ENCODE measurements around the gene SSTR1. TPM values are rescaled to one million over a fixed set of nuclear protein-coding genes. Genes with fewer than 3 reads are reported as not detected.

The SSTR1 gene
- total RNA-seq, 2 experiments from 2014 or later, result not detected

DNA sequence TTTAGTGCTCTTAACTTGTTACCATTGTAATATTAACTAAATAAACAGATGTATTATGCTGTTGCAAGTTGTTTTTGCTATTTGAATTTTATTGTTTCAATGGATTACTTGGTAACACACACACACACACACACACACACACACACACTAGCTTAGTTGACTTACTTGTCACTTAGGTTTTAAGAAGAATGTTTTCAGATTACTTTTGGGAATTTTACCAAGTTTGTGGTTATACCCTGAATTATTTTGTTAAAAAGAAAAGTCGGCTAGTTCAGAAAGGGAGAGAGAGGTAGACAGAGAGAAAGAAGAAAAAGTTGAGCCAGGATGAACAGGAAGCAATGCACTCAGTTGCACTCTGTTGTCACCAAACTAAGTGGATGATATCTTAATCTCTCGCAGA is 5.3 kb downstream of the SSTR1 start:
- Mint-ChIP-seq H3K27me3 (peaks cover 45% of the 10 kb centered on the region), H3K4me1 (ENCODE audit: low read depth) (peaks cover 23% of the 10 kb centered on the region), H3K9me3 (no peaks in the 10 kb centered on the region), H3K36me3 (ENCODE audit: low read depth) (no peaks in the 10 kb centered on the region), H3K27ac (no peak overlapping the region), H3K4me3 (no peak overlapping the region)
- intact Hi-C loops (cut with micrococcal nuclease), result no loop called here
- CTCF ChIA-PET, result no interaction called here
- POLR2A ChIA-PET, result no interaction called here
- ATAC-seq, result no peak
- no peak for DNase-seq
- TF ChIP-seq, protein P1, sequence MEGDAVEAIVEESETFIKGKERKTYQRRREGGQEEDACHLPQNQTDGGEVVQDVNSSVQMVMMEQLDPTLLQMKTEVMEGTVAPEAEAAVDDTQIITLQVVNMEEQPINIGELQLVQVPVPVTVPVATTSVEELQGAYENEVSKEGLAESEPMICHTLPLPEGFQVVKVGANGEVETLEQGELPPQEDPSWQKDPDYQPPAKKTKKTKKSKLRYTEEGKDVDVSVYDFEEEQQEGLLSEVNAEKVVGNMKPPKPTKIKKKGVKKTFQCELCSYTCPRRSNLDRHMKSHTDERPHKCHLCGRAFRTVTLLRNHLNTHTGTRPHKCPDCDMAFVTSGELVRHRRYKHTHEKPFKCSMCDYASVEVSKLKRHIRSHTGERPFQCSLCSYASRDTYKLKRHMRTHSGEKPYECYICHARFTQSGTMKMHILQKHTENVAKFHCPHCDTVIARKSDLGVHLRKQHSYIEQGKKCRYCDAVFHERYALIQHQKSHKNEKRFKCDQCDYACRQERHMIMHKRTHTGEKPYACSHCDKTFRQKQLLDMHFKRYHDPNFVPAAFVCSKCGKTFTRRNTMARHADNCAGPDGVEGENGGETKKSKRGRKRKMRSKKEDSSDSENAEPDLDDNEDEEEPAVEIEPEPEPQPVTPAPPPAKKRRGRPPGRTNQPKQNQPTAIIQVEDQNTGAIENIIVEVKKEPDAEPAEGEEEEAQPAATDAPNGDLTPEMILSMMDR (IDR thresholded peaks at IDR 0.05), result no peak

DNA sequence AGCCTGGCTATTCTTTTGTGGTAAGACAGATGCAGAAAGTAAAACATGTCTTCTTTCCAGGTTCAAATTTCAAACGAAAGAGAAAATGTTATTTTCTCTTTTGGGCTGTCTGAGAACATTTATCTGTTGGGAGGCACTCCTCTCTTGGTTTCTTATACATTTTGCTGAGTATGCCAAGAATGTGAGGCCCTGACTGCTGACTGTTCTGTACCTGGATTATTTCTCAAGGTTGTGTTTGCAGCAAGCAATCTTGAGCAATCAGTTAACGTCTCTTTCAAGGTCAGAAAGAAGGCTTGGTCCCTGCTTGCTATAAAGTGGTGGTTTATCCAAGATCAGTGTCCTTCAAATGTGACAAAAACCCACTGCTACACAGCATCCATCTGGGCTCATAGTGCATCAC is 9.8 kb downstream of the SSTR1 start:
- peaks cover 15% of the 10 kb centered on the region for H3K27me3 Mint-ChIP-seq
- ChIA-PET CTCF (no interaction called here), POLR2A (no interaction called here)
- no peaks in the 10 kb centered on the region for H3K36me3 Mint-ChIP-seq (ENCODE audit: low read depth)
- no peak for DNase-seq
- no peak overlapping the region for H3K27ac Mint-ChIP-seq
- no peaks in the 10 kb centered on the region for H3K9me3 Mint-ChIP-seq
- intact Hi-C loops (cut with micrococcal nuclease), result no loop called here
- TF ChIP-seq, protein P1 (IDR thresholded peaks at IDR 0.05), result no peak
- H3K4me3 Mint-ChIP-seq, result no peak overlapping the region
- no peaks in the 10 kb centered on the region for H3K4me1 Mint-ChIP-seq (ENCODE audit: low read depth)
- ATAC-seq, result no peak

DNA sequence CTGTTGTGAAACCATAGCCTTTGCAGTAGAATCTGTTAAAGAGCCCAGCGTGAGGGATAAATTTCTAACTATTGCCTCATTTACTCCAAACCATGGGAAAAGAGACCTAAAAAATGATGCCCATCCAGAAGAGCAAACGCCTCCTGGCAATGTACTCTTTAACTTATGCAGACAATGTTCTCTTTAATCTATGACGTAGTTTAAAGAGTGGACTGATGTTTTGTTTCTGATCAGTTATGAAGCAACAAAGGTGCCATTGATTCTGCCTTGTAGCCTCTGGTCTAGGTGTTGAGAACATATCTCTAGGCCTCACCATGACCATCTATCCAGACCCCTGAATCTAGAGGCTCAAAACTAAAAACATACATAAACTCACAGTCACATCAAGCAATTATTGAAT is 13.4 kb downstream of the SSTR1 start:
- H3K4me3 Mint-ChIP-seq, result no peak overlapping the region
- no peaks in the 10 kb centered on the region for H3K4me1 Mint-ChIP-seq (ENCODE audit: low read depth)
- TF ChIP-seq, protein P1 (IDR thresholded peaks at IDR 0.05), result no peak
- no peaks in the 10 kb centered on the region for H3K9me3 Mint-ChIP-seq
- H3K27me3 Mint-ChIP-seq, result peaks cover 7% of the 10 kb centered on the region
- no peaks in the 10 kb centered on the region for H3K36me3 Mint-ChIP-seq (ENCODE audit: low read depth)
- DNase-seq, result no peak
- CTCF ChIA-PET, result interaction anchor here (1.2 kb wide), 1 partner anchor 235 kb away, joined by 3 read pairs; no protein-coding TSS in a partner anchor
- intact Hi-C loops (cut with micrococcal nuclease), result no loop called here
- no peak overlapping the region for H3K27ac Mint-ChIP-seq
- POLR2A ChIA-PET, result no interaction called here
- no peak for ATAC-seq

- ATAC-seq, result no peak
- POLR2A ChIA-PET, result no interaction called here
- H3K4me3 Mint-ChIP-seq, result no peak overlapping the region
Observed at GRCh38 chr14:38224338-38224737, 16.6 kb downstream of the SSTR1 start.

DNA sequence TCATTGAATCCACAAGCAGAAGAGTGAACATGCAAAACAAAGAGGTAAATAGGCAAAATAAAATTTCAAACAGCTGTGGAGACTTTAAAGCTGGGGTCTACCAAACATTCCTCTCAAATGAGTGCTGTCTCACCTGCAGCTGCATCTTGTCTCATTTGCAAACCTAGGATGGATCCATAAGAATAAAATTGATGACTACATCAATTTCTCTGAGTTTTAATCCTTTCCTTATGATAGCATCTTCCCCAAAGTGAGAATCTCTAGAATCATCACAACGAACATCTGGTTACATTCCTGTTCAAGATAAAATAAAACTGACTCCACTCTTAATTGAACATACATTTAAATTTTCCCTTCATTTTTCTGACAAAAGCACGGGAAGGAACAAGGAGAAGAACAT is 18.2 kb downstream of the SSTR1 start:
- POLR2A ChIA-PET, result no interaction called here
- H3K27ac Mint-ChIP-seq, result no peak overlapping the region
- DNase-seq, result no peak
- no peaks in the 10 kb centered on the region for H3K9me3 Mint-ChIP-seq
- no peak overlapping the region for H3K4me3 Mint-ChIP-seq
- H3K36me3 Mint-ChIP-seq (ENCODE audit: low read depth), result no peaks in the 10 kb centered on the region
- H3K27me3 Mint-ChIP-seq, result peaks cover 2% of the 10 kb centered on the region
- CTCF ChIA-PET, result no interaction called here
- intact Hi-C loops (cut with micrococcal nuclease), result no loop called here
- TF ChIP-seq, protein P1 (IDR thresholded peaks at IDR 0.05), result no peak
- no peak for ATAC-seq
- no peaks in the 10 kb centered on the region for H3K4me1 Mint-ChIP-seq (ENCODE audit: low read depth)

More at GRCh38 chr14:38224338-38224737, 16.6 kb downstream of the SSTR1 start:
- Mint-ChIP-seq H3K27ac (no peak overlapping the region), H3K27me3 (peaks cover 2% of the 10 kb centered on the region), H3K9me3 (no peaks in the 10 kb centered on the region), H3K36me3 (ENCODE audit: low read depth) (no peaks in the 10 kb centered on the region), H3K4me1 (ENCODE audit: low read depth) (no peaks in the 10 kb centered on the region)
- DNase-seq, result no peak
- intact Hi-C loops (cut with micrococcal nuclease), result no loop called here
- TF ChIP-seq, protein P1 (IDR thresholded peaks at IDR 0.05), result no peak
- CTCF ChIA-PET, result no interaction called here
